IMR-90 (cell line): ENCODE results near the gene SLC38A1. TPM values are rescaled to one million over a fixed set of nuclear protein-coding genes. Genes with fewer than 3 reads are reported as not detected.

Experiments
- ATAC-seq: fragments of 200-7000 bp; cut with Tn5 transposase; 2 replicates; pipeline ENCODE4 v1.9.1; 2020; ENCODE audit warnings: low read depth, mild to moderate bottlenecking, moderate library complexity
- BruUV-seq: library from RNA; stranded (reverse); fragments of 400-500 nt; replicated peaks from 2 replicates; lab custom pipeline; 2021; lab: Mats Ljungman, UMichigan
- CTCF ChIA-PET: fragments of 300-600 bp; formaldehyde crosslinking; extraction: SDS; loops from one replicate; lab custom pipeline; 2021; ENCODE audit warnings: antibody characterized with exemption; lab: Yijun Ruan, JAX
- POLR2A ChIA-PET: fragments of 300-600 bp; sonication (Branson Sonifier 250); formaldehyde crosslinking; loops from one replicate; lab custom pipeline; 2022; ENCODE audit warnings: antibody characterized with exemption; ENCODE audit not compliant: unreplicated experiment; lab: Charles Lee
- DNase-seq: peaks from one replicate; pipeline ENCODE4 v3.0.0; 2013
- H2AFZ ChIP-seq: replicated peaks from 2 replicates; pipeline ENCODE3; 2013; ENCODE audit warnings: low read length, mild to moderate bottlenecking; ENCODE audit not compliant: poor library complexity
- H2AK5ac ChIP-seq: 2 replicates; pipeline ENCODE4 v1.6.1; 2013; ENCODE audit warnings: low read depth, low read length, inconsistent platforms
- H2AK9ac ChIP-seq: replicated peaks from 2 replicates; pipeline ENCODE3; 2013; ENCODE audit warnings: mild to moderate bottlenecking, low read depth, low read length, moderate library complexity; ENCODE audit not compliant: poor library complexity
- H2BK120ac ChIP-seq: 2 replicates; pipeline ENCODE4 v1.6.1; 2013; ENCODE audit warnings: low read depth, low read length, inconsistent platforms
- H2BK15ac ChIP-seq: 3 replicates; pipeline ENCODE4 v1.6.1; 2013; ENCODE audit warnings: low read depth, low read length, inconsistent platforms
- H2BK20ac ChIP-seq: 2 replicates; pipeline ENCODE4 v1.6.1; 2013; ENCODE audit warnings: low read depth, mild to moderate bottlenecking, inconsistent platforms, low read length, moderate library complexity
- H2BK5ac ChIP-seq: 2 replicates; pipeline ENCODE4 v1.6.1; 2013; ENCODE audit warnings: mild to moderate bottlenecking, low read depth, low read length, inconsistent platforms; ENCODE audit not compliant: poor library complexity, severe bottlenecking
- H3K14ac ChIP-seq: replicated peaks from 2 replicates; pipeline ENCODE4 v1.6.1; 2013; ENCODE audit warnings: low read depth, low read length, inconsistent platforms
- H3K18ac ChIP-seq: 2 replicates; pipeline ENCODE4 v1.6.1; 2013; ENCODE audit warnings: low read depth, low read length, control low read depth
- H3K23ac ChIP-seq: 2 replicates; pipeline ENCODE4 v1.6.1; 2013; ENCODE audit warnings: low read depth, low read length, inconsistent platforms
- H3K27ac ChIP-seq: 2 replicates; pipeline ENCODE4 v1.5.1; 2013; ENCODE audit warnings: mild to moderate bottlenecking, control low read depth, low read length; ENCODE audit not compliant: insufficient read depth
- H3K27me3 ChIP-seq: 2 replicates; pipeline ENCODE4 v1.6.1; 2013; ENCODE audit warnings: low read length; ENCODE audit not compliant: control insufficient read depth, insufficient read depth
- H3K36me3 ChIP-seq: 2 replicates; pipeline ENCODE4 v1.6.1; 2013; ENCODE audit warnings: low read length, mixed read lengths; ENCODE audit not compliant: control insufficient read depth, insufficient read depth
- H3K4ac ChIP-seq: 2 replicates; pipeline ENCODE4 v1.6.1; 2013; ENCODE audit warnings: low read depth, low read length, inconsistent platforms
- H3K4me1 ChIP-seq: 2 replicates; pipeline ENCODE4 v1.6.1; 2013; ENCODE audit warnings: low read length, mixed read lengths; ENCODE audit not compliant: control insufficient read depth, insufficient read depth
- H3K4me2 ChIP-seq: 2 replicates; pipeline ENCODE4 v1.6.1; 2013; ENCODE audit warnings: low read depth, mild to moderate bottlenecking, control low read depth, low read length, moderate library complexity
- H3K4me3 ChIP-seq: 2 replicates; pipeline ENCODE4 v1.5.1; 2013; ENCODE audit warnings: low read depth, mild to moderate bottlenecking, control low read depth, low read length, moderate library complexity; ENCODE audit not compliant: insufficient read depth
- H3K56ac ChIP-seq: 2 replicates; pipeline ENCODE4 v1.6.1; 2013; ENCODE audit warnings: low read length, inconsistent platforms; ENCODE audit not compliant: insufficient read depth; ENCODE audit errors: extremely low read depth
- H3K79me1 ChIP-seq, 2 experiments: 2 replicates each; pipeline ENCODE4 v1.6.1; 2013; ENCODE audit warnings: low read length in 2 of 2, inconsistent platforms in 1 of 2, low read depth in 1 of 2
- H3K9ac ChIP-seq: 2 replicates; pipeline ENCODE4 v1.6.1; 2013; ENCODE audit warnings: low read depth, low read length, control low read depth
- H3K9me1 ChIP-seq: 2 replicates; pipeline ENCODE4 v1.6.1; 2013; ENCODE audit warnings: low read length, inconsistent platforms; ENCODE audit not compliant: insufficient read depth
- H3K9me3 ChIP-seq: 2 replicates; pipeline ENCODE4 v1.6.1; 2013; ENCODE audit warnings: low read length; ENCODE audit not compliant: control insufficient read depth, insufficient read depth
- H4K20me1 ChIP-seq: 2 replicates; pipeline ENCODE4 v1.6.1; 2013; ENCODE audit warnings: low read length, inconsistent platforms; ENCODE audit not compliant: insufficient read depth
- H4K5ac ChIP-seq: 2 replicates; pipeline ENCODE4 v1.6.1; 2013; ENCODE audit warnings: mild to moderate bottlenecking, low read depth, low read length, control low read depth
- H4K8ac ChIP-seq, 2 experiments: 2 replicates each; pipeline ENCODE4 v1.6.1; 2013; ENCODE audit warnings: low read depth in 2 of 2, low read length in 2 of 2, control low read depth in 1 of 2, inconsistent platforms in 1 of 2
- H4K91ac ChIP-seq: 2 replicates; pipeline ENCODE4 v1.6.1; 2013; ENCODE audit warnings: low read depth, low read length, inconsistent platforms; ENCODE audit not compliant: insufficient read depth
- MAFK ChIP-seq: IDR thresholded peaks from 2 replicates; pipeline ENCODE4 v1.6.1; 2012; ENCODE audit warnings: low read depth, low read length, improper control_type of control experiment
- WGBS, 2 experiments: methylation state at CpG; one replicate each; pipeline versions ENCODE4 v1.1.5 to v1.1.7; 2013; ENCODE audit warnings: missing lambda C conversion rate in 2 of 2; ENCODE audit not compliant: insufficient read length in 1 of 2; ENCODE audit errors: extremely low coverage in 2 of 2; 5-methylcytosine and 5-hydroxymethylcytosine counted together
- dilution Hi-C: fragments of 300-500 bp; cut with HindIII; formaldehyde crosslinking; loops from one replicate; pipeline ENCODE4 v1.14.3; 2018; ENCODE audit warnings: low sequenced_read_pairs; ENCODE audit not compliant: unreplicated experiment
- in situ Hi-C: fragments of 300-500 bp; cut with MboI; formaldehyde crosslinking; loops from 3 replicates; pipeline ENCODE4 v1.14.3; 2019; ENCODE audit warnings: low sequenced_read_pairs, inconsistent platforms, mixed read lengths
- intact Hi-C: fragments of 100-400 bp; cut with micrococcal nuclease; formaldehyde crosslinking; loops from 2 replicates; pipeline ENCODE4 v1.10.0; 2022
- polyA plus RNA-seq, 3 experiments: library from polyadenylated mRNA; depleted of rRNA; stranded (reverse); fragments of >200 nt; gene quantifications; 2 replicates each; pipeline ENCODE4 v1.2.3, GENCODE V29; 2012; ENCODE audit warnings: low replicate concordance in 1 of 3
- total RNA-seq: library from RNA; depleted of rRNA; stranded (reverse); fragments of >200 nt; gene quantifications from 2 replicates; pipeline ENCODE4 v1.2.3, GENCODE V29; 2012

The SLC38A1 gene
- total and polyA plus RNA-seq, 2 of the 4 experiments (the other 2 are of a cell fraction) = 22.8 to 61.5 TPM

DNA sequence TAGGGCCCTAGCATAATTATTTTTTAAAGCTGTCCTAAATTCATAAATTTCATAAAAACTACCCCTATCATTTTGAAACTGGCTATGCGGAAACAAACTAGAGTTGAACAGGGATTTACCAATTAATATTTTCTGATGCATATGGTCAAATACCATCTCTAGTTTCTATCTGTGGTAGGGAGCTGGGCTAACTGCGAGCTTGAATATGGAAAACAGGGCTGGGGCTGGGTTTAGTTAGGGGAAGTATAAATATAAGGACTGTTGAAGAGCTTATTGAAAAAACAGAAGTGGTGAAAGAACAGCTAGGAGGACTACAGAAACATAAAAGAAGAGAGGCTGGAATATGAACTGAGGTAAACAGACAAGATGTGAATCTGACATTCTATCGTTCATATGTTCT, 91.8 kb downstream of the SLC38A1 start:
- no TSS peak for BruUV-seq
- WGBS, 2 experiments = 80% methylated on average over 1 of the region's 3 CpGs; no CpG with 5 or more reads in 1 of the 2 experiments
- Histone ChIP-seq H2AK5ac (no peak overlapping the region), H3K79me1 (no peaks in the 10 kb centered on the region), H3K4me3 (no peak overlapping the region), H3K4me2 (no peak overlapping the region), H3K4me1 (no peaks in the 10 kb centered on the region), H4K20me1 (no peaks in the 10 kb centered on the region), H2BK20ac (no peak overlapping the region), H3K56ac (no peak overlapping the region), H3K9me1 (no peaks in the 10 kb centered on the region), H4K8ac (no peak overlapping the region), H2BK120ac (no peak overlapping the region), H2AK9ac (no peak overlapping the region), H2BK5ac (no peak overlapping the region), H3K9me3 (no peaks in the 10 kb centered on the region), H2BK15ac (no peak overlapping the region), H3K4ac (no peak overlapping the region), H3K27me3 (no peaks in the 10 kb centered on the region), H3K18ac (no peak overlapping the region), H2AFZ (no peak overlapping the region), H3K23ac (no peak overlapping the region), H3K36me3 (no peaks in the 10 kb centered on the region), H4K5ac (no peak overlapping the region), H4K91ac (no peak overlapping the region), H3K27ac (no peak overlapping the region), H3K14ac (no peak overlapping the region), H3K9ac (no peak overlapping the region)
- CTCF ChIA-PET = interaction anchor here (0.7 kb wide), 1 partner anchor 12 kb away, joined by 3 read pairs; no protein-coding TSS in a partner anchor
- no peak for DNase-seq
- intact Hi-C loops (no loop called here), dilution Hi-C loops (no loop called here), in situ Hi-C loops (no loop called here)
- no peak for ATAC-seq
- TF ChIP-seq MAFK = no peak
- POLR2A ChIA-PET = no interaction called here
